Measurements from ENCODE around the gene CAPZA1.

CAPZA1 gene

DNA sequence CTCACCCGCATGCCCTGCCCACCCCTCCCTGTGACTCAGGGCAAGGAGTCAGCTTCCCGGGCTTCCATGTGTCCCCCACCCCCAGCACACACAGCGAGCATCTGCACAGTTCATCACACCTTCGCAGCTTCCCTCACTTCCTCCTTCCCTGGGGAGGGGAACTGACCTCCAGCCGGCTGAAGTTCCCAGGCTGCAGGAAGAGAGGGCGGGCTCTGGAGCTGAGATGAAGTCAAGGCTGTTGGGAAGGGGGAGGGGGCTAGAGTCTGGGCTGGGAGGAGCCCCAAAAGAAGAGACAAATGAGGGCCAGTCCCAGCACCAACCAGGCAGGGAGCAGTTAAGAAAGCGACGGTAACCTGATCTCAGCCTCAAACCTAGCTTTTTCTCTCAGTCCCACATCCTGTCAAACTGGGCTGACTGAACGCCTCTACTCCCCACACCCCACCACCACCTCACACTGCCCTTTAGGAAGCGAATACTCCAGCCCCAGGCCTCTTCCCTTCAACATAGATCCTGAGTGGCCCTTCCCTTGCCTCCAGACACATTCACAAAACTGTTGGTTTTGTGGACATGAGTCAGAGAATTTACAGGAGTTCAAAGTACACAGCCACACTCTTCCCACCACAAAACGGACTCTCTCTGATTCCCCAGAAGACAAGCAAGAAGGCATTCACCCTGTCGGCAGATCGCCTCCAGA lies 85.4 kb downstream of the CAPZA1 start:
- peak overlapping the region; percentile 92 for H3K27ac ChIP-seq (ENCODE audit: low read depth, low read length)
- H3K4me1 ChIP-seq (ENCODE audit: control insufficient read depth, low read depth, low read length) = peaks cover 30% of the 10 kb centered on the region
- H2BK5ac ChIP-seq (ENCODE audit: low read length) = peak overlapping the region; percentile 81
- no CpG with 5 or more reads among the region's 13 CpGs for WGBS (ENCODE audit: extremely low coverage, insufficient coverage, low lambda C conversion rate)
- no peak overlapping the region for H4K8ac ChIP-seq (ENCODE audit: low read depth, low read length)
- H3K18ac ChIP-seq (ENCODE audit: low read length) = peak overlapping the region; percentile 70
- peaks cover 8% of the 10 kb centered on the region for H3K36me3 ChIP-seq (ENCODE audit: control insufficient read depth, insufficient read depth, low read length)
- H3K4ac ChIP-seq (ENCODE audit: low read depth, low read length) = no peak overlapping the region
- H3K9ac ChIP-seq (ENCODE audit: low read length) = peak overlapping the region; percentile 90
- H2AK5ac ChIP-seq (ENCODE audit: low read length) = peak overlapping the region; percentile 89
- peak overlapping the region; percentile 52 for H3K4me3 ChIP-seq (ENCODE audit: low read length)
- DNase-seq = peak; percentile 100
- peaks cover 19% of the 10 kb centered on the region for H3K79me2 ChIP-seq (ENCODE audit: control insufficient read depth, insufficient read depth, low read length)
- no peak overlapping the region for H2BK120ac ChIP-seq (ENCODE audit: low read depth, low read length)
- H3K56ac ChIP-seq (ENCODE audit: low read length) = peak overlapping the region; percentile 94
- H2BK15ac ChIP-seq (replicated peaks; ENCODE audit: low read depth) = no peak overlapping the region
- no peak overlapping the region for H3K23ac ChIP-seq (ENCODE audit: low read length)
- H3K4me2 ChIP-seq (ENCODE audit: low read length) = peak overlapping the region; percentile 96
- no peaks in the 10 kb centered on the region for H3K27me3 ChIP-seq (ENCODE audit: insufficient read depth, low read length, poor library complexity)
- H3K79me1 ChIP-seq (ENCODE audit: low read length) = peaks cover 26% of the 10 kb centered on the region
- no peak overlapping the region for H4K5ac ChIP-seq (ENCODE audit: low read length)

DNA sequence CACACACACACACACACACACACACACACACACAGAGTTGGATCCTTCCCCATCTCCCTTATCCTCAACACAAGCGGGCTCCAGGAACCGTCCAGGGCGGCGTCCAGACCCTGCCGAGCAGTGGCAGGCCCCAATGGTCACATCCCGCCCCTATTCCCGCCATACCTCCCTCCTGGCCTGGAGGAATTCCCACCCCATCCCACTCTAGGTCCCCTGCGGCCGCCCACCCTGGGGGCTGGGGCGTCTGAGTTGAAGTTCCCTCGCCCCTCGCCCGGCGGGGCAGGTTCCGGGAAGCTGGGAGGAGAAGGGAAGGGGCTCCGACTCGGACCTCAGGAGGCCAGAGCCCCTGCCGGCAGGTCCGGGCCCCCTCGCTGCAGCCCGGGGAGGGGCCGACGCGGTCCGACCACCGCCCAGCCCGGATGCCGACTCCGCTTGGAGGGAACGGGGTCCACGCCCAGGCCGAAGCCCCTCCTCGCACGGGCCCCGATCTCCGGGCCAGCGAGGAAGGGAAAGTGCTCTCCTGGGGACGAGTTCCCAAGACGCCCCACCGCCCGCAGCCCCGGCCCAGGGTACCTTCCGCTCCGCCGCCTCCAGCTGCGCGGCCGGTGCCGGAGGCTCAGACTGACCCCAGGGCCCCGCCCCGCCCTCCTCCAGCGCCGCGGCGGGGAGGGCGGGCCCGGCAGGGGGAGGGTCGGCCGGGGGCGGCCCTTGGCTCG lies 87.0 kb downstream of the CAPZA1 start, which contains the start of gene RHOC:
Gene RHOC (minus strand): TSS at position 623 of the 716 bp plus-strand sequence. CDS start 3,328 bp downstream, outside the sequence.
- H2BK5ac ChIP-seq (ENCODE audit: low read length) = peak within 1 kb of the TSS; percentile 79
- H3K79me1 ChIP-seq (ENCODE audit: low read length) = peaks cover 22% of the 10 kb centered on the region
- peaks cover 19% of the 10 kb centered on the region for H3K79me2 ChIP-seq (ENCODE audit: control insufficient read depth, insufficient read depth, low read length)
- peak within 1 kb of the TSS; percentile 41 for H4K8ac ChIP-seq (ENCODE audit: low read depth, low read length)
- peak within 1 kb of the TSS; percentile 74 for H3K4ac ChIP-seq (ENCODE audit: low read depth, low read length)
- H3K27ac ChIP-seq (ENCODE audit: low read depth, low read length) = peak within 1 kb of the TSS; percentile 92
- peaks cover 3% of the 10 kb centered on the region for H3K36me3 ChIP-seq (ENCODE audit: control insufficient read depth, insufficient read depth, low read length)
- peak; percentile 67 for DNase-seq
- H2AK5ac ChIP-seq (ENCODE audit: low read length) = no peak within 1 kb of the TSS
- H3K18ac ChIP-seq (ENCODE audit: low read length) = peak within 1 kb of the TSS; percentile 93
- H3K9ac ChIP-seq (ENCODE audit: low read length) = peak within 1 kb of the TSS; percentile 90
- no peak within 1 kb of the TSS for H2BK15ac ChIP-seq (replicated peaks; ENCODE audit: low read depth)
- peak within 1 kb of the TSS; percentile 61 for H2BK120ac ChIP-seq (ENCODE audit: low read depth, low read length)
- peaks cover 21% of the 10 kb centered on the region for H3K4me1 ChIP-seq (ENCODE audit: control insufficient read depth, low read depth, low read length)
- peak within 1 kb of the TSS; percentile 85 for H3K23ac ChIP-seq (ENCODE audit: low read length)
- H3K4me2 ChIP-seq (ENCODE audit: low read length) = peak within 1 kb of the TSS; percentile 96
- no peaks in the 10 kb centered on the region for H3K27me3 ChIP-seq (ENCODE audit: insufficient read depth, low read length, poor library complexity)
- WGBS (ENCODE audit: extremely low coverage, insufficient coverage, low lambda C conversion rate) = no CpG with 5 or more reads among the region's 61 CpGs
- H3K4me3 ChIP-seq (ENCODE audit: low read length) = peak within 1 kb of the TSS; percentile 69
- no peak within 1 kb of the TSS for H4K5ac ChIP-seq (ENCODE audit: low read length)
- H3K56ac ChIP-seq (ENCODE audit: low read length) = peak within 1 kb of the TSS; percentile 94

DNA sequence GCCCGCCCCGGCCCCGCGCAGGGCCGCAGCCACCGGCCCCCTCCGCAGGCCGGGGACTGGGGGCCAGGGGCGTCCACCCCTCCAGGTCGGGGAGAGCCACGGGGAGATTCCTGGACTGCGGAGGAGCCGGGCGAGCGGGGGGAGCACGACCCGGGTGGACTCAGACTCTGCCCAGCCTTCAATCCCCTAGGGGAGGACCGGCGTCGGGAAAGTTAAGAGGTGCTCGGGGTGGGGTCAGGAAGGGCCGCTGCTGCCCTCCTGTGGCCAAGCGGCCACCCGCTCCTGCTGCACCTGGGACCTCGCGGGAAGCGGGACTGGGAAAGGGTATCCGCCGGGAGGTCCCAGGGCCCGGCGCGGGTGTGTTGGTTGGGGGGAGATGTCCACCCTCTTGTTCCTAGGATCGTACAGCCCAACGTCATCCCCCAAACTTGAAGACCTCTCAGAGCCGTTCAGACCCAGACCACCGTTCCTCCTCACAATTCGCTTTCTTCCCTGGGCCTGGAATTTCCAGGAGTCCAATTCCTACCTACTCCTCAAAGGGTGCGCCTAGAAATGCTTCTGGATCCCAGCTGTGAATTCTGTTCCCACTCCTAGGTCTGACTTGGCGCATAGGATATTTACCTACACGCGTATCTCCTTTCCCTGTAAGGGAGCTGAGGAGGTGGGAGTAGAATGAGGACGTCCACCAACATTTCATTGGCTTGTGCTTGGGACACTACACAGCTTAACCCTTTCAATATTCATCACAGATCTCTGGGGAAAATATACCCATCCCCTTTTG lies 87.8 kb downstream of the CAPZA1 start:
- H2BK15ac ChIP-seq (replicated peaks; ENCODE audit: low read depth) = no peak overlapping the region
- H3K4me1 ChIP-seq (ENCODE audit: control insufficient read depth, low read depth, low read length) = peaks cover 17% of the 10 kb centered on the region
- H4K8ac ChIP-seq (ENCODE audit: low read depth, low read length) = no peak overlapping the region
- peak overlapping the region; percentile 80 for H3K27ac ChIP-seq (ENCODE audit: low read depth, low read length)
- peak overlapping the region; percentile 93 for H3K18ac ChIP-seq (ENCODE audit: low read length)
- H3K4me3 ChIP-seq (ENCODE audit: low read length) = peak overlapping the region; percentile 45
- no peak overlapping the region for H4K5ac ChIP-seq (ENCODE audit: low read length)
- no CpG with 5 or more reads among the region's 42 CpGs for WGBS (ENCODE audit: extremely low coverage, insufficient coverage, low lambda C conversion rate)
- H3K4ac ChIP-seq (ENCODE audit: low read depth, low read length) = no peak overlapping the region
- no peaks in the 10 kb centered on the region for H3K27me3 ChIP-seq (ENCODE audit: insufficient read depth, low read length, poor library complexity)
- H2BK5ac ChIP-seq (ENCODE audit: low read length) = peak overlapping the region; percentile 76
- H2BK120ac ChIP-seq (ENCODE audit: low read depth, low read length) = peak overlapping the region; percentile 50
- peak; percentile 97 for DNase-seq
- peak overlapping the region; percentile 87 for H3K9ac ChIP-seq (ENCODE audit: low read length)
- no peak overlapping the region for H3K23ac ChIP-seq (ENCODE audit: low read length)
- H3K56ac ChIP-seq (ENCODE audit: low read length) = peak overlapping the region; percentile 91
- peaks cover 19% of the 10 kb centered on the region for H3K79me1 ChIP-seq (ENCODE audit: low read length)
- peaks cover 3% of the 10 kb centered on the region for H3K36me3 ChIP-seq (ENCODE audit: control insufficient read depth, insufficient read depth, low read length)
- H3K79me2 ChIP-seq (ENCODE audit: control insufficient read depth, insufficient read depth, low read length) = peaks cover 19% of the 10 kb centered on the region
- H2AK5ac ChIP-seq (ENCODE audit: low read length) = no peak overlapping the region
- peak overlapping the region; percentile 71 for H3K4me2 ChIP-seq (ENCODE audit: low read length)

DNA sequence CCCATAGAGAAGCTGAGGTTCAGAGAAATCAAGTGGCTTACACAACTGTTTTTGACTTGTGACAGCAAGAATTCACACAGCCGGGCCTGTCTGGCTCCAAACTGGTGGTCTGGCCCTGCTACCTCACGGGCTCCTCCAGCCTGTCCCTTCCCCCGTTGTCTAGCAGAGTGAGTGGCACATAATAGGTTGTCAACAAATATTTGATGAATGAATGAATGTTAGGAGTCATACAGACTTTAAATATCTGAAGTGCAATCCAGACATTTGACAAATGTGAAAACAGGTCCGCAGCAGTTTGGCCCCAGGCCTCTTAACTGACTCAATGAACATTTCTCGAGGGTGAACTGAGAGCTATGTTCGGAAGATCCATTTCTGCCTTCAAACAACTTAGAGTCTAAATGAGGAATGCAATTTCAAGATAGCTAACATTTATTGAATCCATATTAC lies 88.4 kb downstream of the CAPZA1 start:
- Histone ChIP-seq H3K4me3 (ENCODE audit: low read length) (no peak overlapping the region), H3K4me1 (ENCODE audit: control insufficient read depth, low read depth, low read length) (peaks cover 20% of the 10 kb centered on the region), H3K9ac (ENCODE audit: low read length) (peak overlapping the region; percentile 87), H2BK120ac (ENCODE audit: low read depth, low read length) (no peak overlapping the region), H3K79me1 (ENCODE audit: low read length) (peaks cover 15% of the 10 kb centered on the region), H3K4me2 (ENCODE audit: low read length) (no peak overlapping the region), H3K56ac (ENCODE audit: low read length) (peak overlapping the region; percentile 91), H3K36me3 (ENCODE audit: control insufficient read depth, insufficient read depth, low read length) (peaks cover under 1% of the 10 kb centered on the region), H3K4ac (ENCODE audit: low read depth, low read length) (no peak overlapping the region), H3K27me3 (ENCODE audit: insufficient read depth, low read length, poor library complexity) (no peaks in the 10 kb centered on the region), H2AK5ac (ENCODE audit: low read length) (no peak overlapping the region), H3K27ac (ENCODE audit: low read depth, low read length) (no peak overlapping the region), H3K23ac (ENCODE audit: low read length) (no peak overlapping the region), H2BK15ac (replicated peaks; ENCODE audit: low read depth) (no peak overlapping the region), H4K5ac (ENCODE audit: low read length) (no peak overlapping the region), H4K8ac (ENCODE audit: low read depth, low read length) (no peak overlapping the region), H3K79me2 (ENCODE audit: control insufficient read depth, insufficient read depth, low read length) (peaks cover 19% of the 10 kb centered on the region), H3K18ac (ENCODE audit: low read length) (no peak overlapping the region), H2BK5ac (ENCODE audit: low read length) (no peak overlapping the region)
- no CpG with 5 or more reads among the region's 6 CpGs for WGBS (ENCODE audit: extremely low coverage, insufficient coverage, low lambda C conversion rate)
- no peak for DNase-seq

DNA sequence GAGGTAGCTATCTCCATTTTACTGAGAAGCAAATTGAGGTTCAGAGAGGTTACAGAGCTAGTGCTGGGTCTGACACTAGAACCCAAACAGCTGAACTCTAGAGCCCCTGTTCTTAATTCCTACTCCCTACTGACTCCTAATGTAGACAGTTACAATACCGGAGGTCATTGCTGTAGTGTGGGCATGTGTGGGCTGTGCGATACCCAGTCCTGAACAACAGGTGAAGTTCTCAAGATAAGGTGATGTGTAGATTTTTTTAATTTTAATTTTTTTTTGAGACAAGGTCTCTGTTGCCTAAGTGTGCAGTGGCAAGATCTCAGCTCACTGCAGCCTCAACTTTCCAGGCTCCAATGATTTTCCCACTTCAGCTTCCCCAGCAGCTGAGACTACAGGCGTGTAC lies 88.9 kb downstream of the CAPZA1 start:
- H3K4me1 ChIP-seq (ENCODE audit: control insufficient read depth, low read depth, low read length) = peaks cover 22% of the 10 kb centered on the region
- no peak overlapping the region for H2AK5ac ChIP-seq (ENCODE audit: low read length)
- no peaks in the 10 kb centered on the region for H3K27me3 ChIP-seq (ENCODE audit: insufficient read depth, low read length, poor library complexity)
- H2BK120ac ChIP-seq (ENCODE audit: low read depth, low read length) = no peak overlapping the region
- H3K18ac ChIP-seq (ENCODE audit: low read length) = no peak overlapping the region
- H4K5ac ChIP-seq (ENCODE audit: low read length) = no peak overlapping the region
- DNase-seq = no peak
- H2BK15ac ChIP-seq (replicated peaks; ENCODE audit: low read depth) = no peak overlapping the region
- H2BK5ac ChIP-seq (ENCODE audit: low read length) = no peak overlapping the region
- no peak overlapping the region for H4K8ac ChIP-seq (ENCODE audit: low read depth, low read length)
- no peak overlapping the region for H3K4me2 ChIP-seq (ENCODE audit: low read length)
- no peak overlapping the region for H3K23ac ChIP-seq (ENCODE audit: low read length)
- H3K36me3 ChIP-seq (ENCODE audit: control insufficient read depth, insufficient read depth, low read length) = no peaks in the 10 kb centered on the region
- no peak overlapping the region for H3K4me3 ChIP-seq (ENCODE audit: low read length)
- peaks cover 15% of the 10 kb centered on the region for H3K79me1 ChIP-seq (ENCODE audit: low read length)
- no peak overlapping the region for H3K56ac ChIP-seq (ENCODE audit: low read length)
- no peak overlapping the region for H3K9ac ChIP-seq (ENCODE audit: low read length)
- H3K27ac ChIP-seq (ENCODE audit: low read depth, low read length) = no peak overlapping the region
- no peak overlapping the region for H3K4ac ChIP-seq (ENCODE audit: low read depth, low read length)
- peaks cover 19% of the 10 kb centered on the region for H3K79me2 ChIP-seq (ENCODE audit: control insufficient read depth, insufficient read depth, low read length)
- no CpG with 5 or more reads among the region's 3 CpGs for WGBS (ENCODE audit: extremely low coverage, insufficient coverage, low lambda C conversion rate)
